Measurements from ENCODE around the gene PRELID2. TPM values are rescaled to one million over a fixed set of nuclear protein-coding genes. Genes with fewer than 3 reads are reported as not detected.
"Not testable (repeated sequence)": the region's sequence is repeated elsewhere in the genome, so short reads cannot be mapped to it uniquely, and the experiment has no call there.

Gene PRELID2
- total RNA-seq, 2 experiments from 2014 or later = 0.12 to 0.17 TPM

- intact Hi-C loops (cut with micrococcal nuclease) = no loop called here
- H3K4me3 Mint-ChIP-seq = no peak overlapping the region
- H3K27ac Mint-ChIP-seq = no peak overlapping the region
- no peaks in the 10 kb centered on the region for H3K36me3 Mint-ChIP-seq (ENCODE audit: low read depth)
- CTCF ChIA-PET = no interaction called here
- no peak for DNase-seq
- no peaks in the 10 kb centered on the region for H3K4me1 Mint-ChIP-seq (ENCODE audit: low read depth)
- no peaks in the 10 kb centered on the region for H3K9me3 Mint-ChIP-seq
- H3K27me3 Mint-ChIP-seq (ENCODE audit: low read depth) = no peaks in the 10 kb centered on the region
These were observed 29.3 kb downstream of the PRELID2 start for GRCh38 chr5:145805819-145806218.

- no peak for DNase-seq
- Mint-ChIP-seq H3K4me3 (no peak overlapping the region), H3K27ac (no peak overlapping the region), H3K36me3 (ENCODE audit: low read depth) (no peaks in the 10 kb centered on the region), H3K4me1 (ENCODE audit: low read depth) (no peaks in the 10 kb centered on the region), H3K9me3 (no peaks in the 10 kb centered on the region), H3K27me3 (ENCODE audit: low read depth) (no peaks in the 10 kb centered on the region)
- CTCF ChIA-PET = interaction anchor here (1.9 kb wide), 1 partner anchor 21 kb away, joined by 6 read pairs; no protein-coding TSS in a partner anchor
- intact Hi-C loops (cut with micrococcal nuclease) = no loop called here
These were observed 30.4 kb downstream of the PRELID2 start for GRCh38 chr5:145804701-145805100.

GRCh38 chr5:145803112-145804004 lies 31.8 kb downstream of the PRELID2 start:
- H3K27me3 Mint-ChIP-seq (ENCODE audit: low read depth) = no peaks in the 10 kb centered on the region
- CTCF ChIA-PET = interaction anchor here (0.7 to 1.9 kb wide), 2 partner anchors 23 to 106 kb away, joined by 5 to 6 read pairs; no protein-coding TSS in a partner anchor
- DNase-seq = no peak
- no peak overlapping the region for H3K4me3 Mint-ChIP-seq
- intact Hi-C loops (cut with micrococcal nuclease) = no loop called here
- no peaks in the 10 kb centered on the region for H3K9me3 Mint-ChIP-seq
- no peaks in the 10 kb centered on the region for H3K36me3 Mint-ChIP-seq (ENCODE audit: low read depth)
- H3K27ac Mint-ChIP-seq = no peak overlapping the region
- no peaks in the 10 kb centered on the region for H3K4me1 Mint-ChIP-seq (ENCODE audit: low read depth)

GRCh38 chr5:145801195-145801594 lies 33.9 kb downstream of the PRELID2 start:
- Mint-ChIP-seq H3K36me3 (ENCODE audit: low read depth) (no peaks in the 10 kb centered on the region), H3K9me3 (no peaks in the 10 kb centered on the region), H3K27ac (no peak overlapping the region), H3K27me3 (ENCODE audit: low read depth) (no peaks in the 10 kb centered on the region), H3K4me3 (no peak overlapping the region), H3K4me1 (ENCODE audit: low read depth) (no peaks in the 10 kb centered on the region)
- intact Hi-C loops (cut with micrococcal nuclease) = no loop called here
- CTCF ChIA-PET = no interaction called here
- no peak for DNase-seq

- Mint-ChIP-seq H3K4me3 (no peak overlapping the region), H3K27me3 (ENCODE audit: low read depth) (no peaks in the 10 kb centered on the region), H3K4me1 (ENCODE audit: low read depth) (no peaks in the 10 kb centered on the region), H3K36me3 (ENCODE audit: low read depth) (no peaks in the 10 kb centered on the region), H3K27ac (no peak overlapping the region), H3K9me3 (no peaks in the 10 kb centered on the region)
- CTCF ChIA-PET = no interaction called here
- intact Hi-C loops (cut with micrococcal nuclease) = no loop called here
- DNase-seq = no peak
These were observed 35.0 kb downstream of the PRELID2 start for GRCh38 chr5:145800181-145800580.

- DNase-seq; CTCF ChIA-PET; H3K27me3 Mint-ChIP-seq (ENCODE audit: low read depth); H3K4me1 Mint-ChIP-seq (ENCODE audit: low read depth); H3K27ac Mint-ChIP-seq; H3K4me3 Mint-ChIP-seq; H3K36me3 Mint-ChIP-seq (ENCODE audit: low read depth); H3K9me3 Mint-ChIP-seq; intact Hi-C loops (cut with micrococcal nuclease): not testable (repeated sequence)
These were observed 36.6 kb downstream of the PRELID2 start for GRCh38 chr5:145798503-145798902.

GRCh38 chr5:145797336-145797735 lies 37.8 kb downstream of the PRELID2 start:
- no peaks in the 10 kb centered on the region for H3K36me3 Mint-ChIP-seq (ENCODE audit: low read depth)
- CTCF ChIA-PET = no interaction called here
- H3K9me3 Mint-ChIP-seq = no peaks in the 10 kb centered on the region
- no peak overlapping the region for H3K4me3 Mint-ChIP-seq
- DNase-seq = no peak
- H3K4me1 Mint-ChIP-seq (ENCODE audit: low read depth) = no peaks in the 10 kb centered on the region
- H3K27me3 Mint-ChIP-seq (ENCODE audit: low read depth) = no peaks in the 10 kb centered on the region
- H3K27ac Mint-ChIP-seq = no peak overlapping the region
- intact Hi-C loops (cut with micrococcal nuclease) = no loop called here

- no peak overlapping the region for H3K27ac Mint-ChIP-seq
- no peak overlapping the region for H3K4me3 Mint-ChIP-seq
- no peak for DNase-seq
- CTCF ChIA-PET = no interaction called here
- H3K4me1 Mint-ChIP-seq (ENCODE audit: low read depth) = no peaks in the 10 kb centered on the region
- H3K9me3 Mint-ChIP-seq = no peaks in the 10 kb centered on the region
- no peaks in the 10 kb centered on the region for H3K36me3 Mint-ChIP-seq (ENCODE audit: low read depth)
- no peaks in the 10 kb centered on the region for H3K27me3 Mint-ChIP-seq (ENCODE audit: low read depth)
- intact Hi-C loops (cut with micrococcal nuclease) = no loop called here
These were observed 38.8 kb downstream of the PRELID2 start for GRCh38 chr5:145796318-145796717.

GRCh38 chr5:145793574-145793973 lies 41.6 kb downstream of the PRELID2 start:
- CTCF ChIA-PET = interaction anchor here (0.7 kb wide), 1 partner anchor 16 kb away, joined by 3 read pairs; no protein-coding TSS in a partner anchor

GRCh38 chr5:145792840-145793239 lies 42.3 kb downstream of the PRELID2 start:
- Mint-ChIP-seq H3K9me3 (no peaks in the 10 kb centered on the region), H3K4me1 (ENCODE audit: low read depth) (no peaks in the 10 kb centered on the region), H3K27ac (no peak overlapping the region), H3K36me3 (ENCODE audit: low read depth) (no peaks in the 10 kb centered on the region), H3K4me3 (no peak overlapping the region), H3K27me3 (ENCODE audit: low read depth) (no peaks in the 10 kb centered on the region)
- CTCF ChIA-PET = interaction anchor here (0.7 kb wide), 1 partner anchor 17 kb away, joined by 3 read pairs; no protein-coding TSS in a partner anchor
- intact Hi-C loops (cut with micrococcal nuclease) = loop anchor here (5.0 kb wide), 1 partner anchor 1314 kb away; no protein-coding TSS in a partner anchor
- no peak for DNase-seq

More at GRCh38 chr5:145793574-145793973, 41.6 kb downstream of the PRELID2 start:
- H3K27me3 Mint-ChIP-seq (ENCODE audit: low read depth) = no peaks in the 10 kb centered on the region
- no peaks in the 10 kb centered on the region for H3K9me3 Mint-ChIP-seq
- DNase-seq = no peak
- intact Hi-C loops (cut with micrococcal nuclease) = loop anchor here (5.0 kb wide), 1 partner anchor 1314 kb away; no protein-coding TSS in a partner anchor
- H3K4me1 Mint-ChIP-seq (ENCODE audit: low read depth) = no peaks in the 10 kb centered on the region
- no peaks in the 10 kb centered on the region for H3K36me3 Mint-ChIP-seq (ENCODE audit: low read depth)
- H3K27ac Mint-ChIP-seq = no peak overlapping the region
- H3K4me3 Mint-ChIP-seq = no peak overlapping the region

GRCh38 chr5:145791866-145792265 lies 43.3 kb downstream of the PRELID2 start:
- no peak for DNase-seq
- intact Hi-C loops (cut with micrococcal nuclease) = loop anchor here (5.0 kb wide), 1 partner anchor 1315 kb away; no protein-coding TSS in a partner anchor
- Mint-ChIP-seq H3K4me1 (ENCODE audit: low read depth) (no peaks in the 10 kb centered on the region), H3K4me3 (no peak overlapping the region), H3K9me3 (no peaks in the 10 kb centered on the region), H3K36me3 (ENCODE audit: low read depth) (no peaks in the 10 kb centered on the region), H3K27ac (no peak overlapping the region), H3K27me3 (ENCODE audit: low read depth) (no peaks in the 10 kb centered on the region)
- CTCF ChIA-PET = no interaction called here

GRCh38 chr5:145787996-145788395 lies 47.1 kb downstream of the PRELID2 start:
- no peak for DNase-seq
- Mint-ChIP-seq H3K36me3 (ENCODE audit: low read depth) (no peaks in the 10 kb centered on the region), H3K4me1 (ENCODE audit: low read depth) (no peaks in the 10 kb centered on the region), H3K27ac (no peak overlapping the region), H3K27me3 (ENCODE audit: low read depth) (no peaks in the 10 kb centered on the region), H3K9me3 (no peaks in the 10 kb centered on the region), H3K4me3 (no peak overlapping the region)
- CTCF ChIA-PET = no interaction called here
- intact Hi-C loops (cut with micrococcal nuclease) = no loop called here

- no peak overlapping the region for H3K27ac Mint-ChIP-seq
- no peaks in the 10 kb centered on the region for H3K27me3 Mint-ChIP-seq (ENCODE audit: low read depth)
- H3K4me1 Mint-ChIP-seq (ENCODE audit: low read depth) = no peaks in the 10 kb centered on the region
- intact Hi-C loops (cut with micrococcal nuclease) = no loop called here
- CTCF ChIA-PET = no interaction called here
- no peaks in the 10 kb centered on the region for H3K9me3 Mint-ChIP-seq
- no peaks in the 10 kb centered on the region for H3K36me3 Mint-ChIP-seq (ENCODE audit: low read depth)
- no peak overlapping the region for H3K4me3 Mint-ChIP-seq
- no peak for DNase-seq
These were observed 47.6 kb downstream of the PRELID2 start for GRCh38 chr5:145787507-145787906.
